ENCODE measurements around the gene HOXA3. TPM values are rescaled to one million over a fixed set of nuclear protein-coding genes. Genes with fewer than 3 reads are reported as not detected.

The HOXA3 gene
- not detected for polyA plus RNA-seq

GRCh38 chr7:27151931-27152815, at the start of gene HOXA3:
Gene HOXA3 (minus strand): TSS chr7:27152583. CDS start chr7:27110640, 41,943 bp downstream.
- H3K27me3 Mint-ChIP-seq = peaks cover 73% of the 10 kb centered on the region
- H3K27ac Mint-ChIP-seq = peak within 1 kb of the TSS; percentile 94 to 98 (median 94)
- peak within 1 kb of the TSS; percentile 74 to 93 (median 88) for H3K4me3 Mint-ChIP-seq
- peaks cover 0 to 8% (median 1%) of the 10 kb centered on the region in 3 donors for H3K9me3 Mint-ChIP-seq
- peaks cover 17 to 36% (median 23%) of the 10 kb centered on the region in 3 donors for H3K4me1 Mint-ChIP-seq
- no peaks in the 10 kb centered on the region for H3K36me3 Mint-ChIP-seq

- H3K36me3 Mint-ChIP-seq = no peaks in the 10 kb centered on the region
- peaks cover 8 to 36% (median 19%) of the 10 kb centered on the region in 3 donors for H3K4me1 Mint-ChIP-seq
- H3K27me3 Mint-ChIP-seq = peaks cover 82% of the 10 kb centered on the region
- peak overlapping the region; percentile 74 to 93 (median 84) for H3K4me3 Mint-ChIP-seq
- H3K9me3 Mint-ChIP-seq = peaks cover 0 to 5% (median 3%) of the 10 kb centered on the region in 3 donors
- H3K27ac Mint-ChIP-seq = peak overlapping the region; percentile 86 to 95 (median 90)
These were observed 49.2 kb upstream of the HOXA3 start for GRCh38 chr7:27201580-27202017.

- peaks cover 82% of the 10 kb centered on the region for H3K27me3 Mint-ChIP-seq
- H3K9me3 Mint-ChIP-seq = peaks cover 0 to 5% (median 2%) of the 10 kb centered on the region in 3 donors
- H3K4me1 Mint-ChIP-seq = peaks cover 12 to 39% (median 20%) of the 10 kb centered on the region in 3 donors
- H3K27ac Mint-ChIP-seq = peak overlapping the region; percentile 86 to 95 (median 90)
- H3K36me3 Mint-ChIP-seq = no peaks in the 10 kb centered on the region
- peak overlapping the region; percentile 74 to 93 (median 84) for H3K4me3 Mint-ChIP-seq
These were observed 48.6 kb upstream of the HOXA3 start for GRCh38 chr7:27200761-27201579.

GRCh38 chr7:27199849-27200760, 47.7 kb upstream of the HOXA3 start, which contains the start of gene HOXA13:
Gene HOXA13 (minus strand): TSS chr7:27200091. CDS start chr7:27200077, 14 bp downstream.
- Mint-ChIP-seq H3K9me3 (peaks cover 0 to 5% (median 0%) of the 10 kb centered on the region in 3 donors), H3K4me1 (peaks cover 12 to 36% (median 18%) of the 10 kb centered on the region in 3 donors), H3K4me3 (peak within 1 kb of the TSS; percentile 84 to 89 (median 86)), H3K27ac (peak within 1 kb of the TSS; percentile 86 to 95 (median 91)), H3K27me3 (peaks cover 79% of the 10 kb centered on the region), H3K36me3 (no peaks in the 10 kb centered on the region)

GRCh38 chr7:27198871-27199801, 46.8 kb upstream of the HOXA3 start:
- H3K27ac Mint-ChIP-seq = peak overlapping the region in 2 of 3 donors; percentile 91 to 95
- H3K4me3 Mint-ChIP-seq = peak overlapping the region in 2 of 4 donors; percentile 5 to 52

GRCh38 chr7:27198138-27198841, 45.9 kb upstream of the HOXA3 start:
- Mint-ChIP-seq H3K4me1 (peaks cover 12 to 29% (median 18%) of the 10 kb centered on the region in 3 donors), H3K27ac (peak overlapping the region; percentile 74 to 91 (median 85)), H3K9me3 (peaks cover 0 to 5% (median 0%) of the 10 kb centered on the region in 3 donors), H3K27me3 (peaks cover 79% of the 10 kb centered on the region), H3K4me3 (peak overlapping the region in 3 of 4 donors; percentile 52 to 72 (median 55)), H3K36me3 (no peaks in the 10 kb centered on the region)

More at GRCh38 chr7:27198871-27199801, 46.8 kb upstream of the HOXA3 start:
- Mint-ChIP-seq H3K36me3 (no peaks in the 10 kb centered on the region), H3K4me1 (peaks cover 12 to 34% (median 18%) of the 10 kb centered on the region in 3 donors), H3K9me3 (peaks cover 0 to 5% (median 0%) of the 10 kb centered on the region in 3 donors), H3K27me3 (peaks cover 80% of the 10 kb centered on the region)

- no peaks in the 10 kb centered on the region for H3K36me3 Mint-ChIP-seq
- peaks cover 0 to 5% (median 0%) of the 10 kb centered on the region in 3 donors for H3K9me3 Mint-ChIP-seq
- H3K4me1 Mint-ChIP-seq = peaks cover 13 to 25% (median 18%) of the 10 kb centered on the region in 3 donors
- H3K4me3 Mint-ChIP-seq = peak overlapping the region in 1 of 4 donors; percentile 52
- peak overlapping the region; percentile 59 to 91 (median 85) for H3K27ac Mint-ChIP-seq
- peaks cover 72% of the 10 kb centered on the region for H3K27me3 Mint-ChIP-seq
These were observed 45.0 kb upstream of the HOXA3 start for GRCh38 chr7:27197137-27198042.

GRCh38 chr7:27196287-27196767, 43.9 kb upstream of the HOXA3 start:
- H3K27me3 Mint-ChIP-seq = peaks cover 69% of the 10 kb centered on the region
- peak overlapping the region in 1 of 4 donors; percentile 70 for H3K4me3 Mint-ChIP-seq
- peaks cover 10 to 18% (median 13%) of the 10 kb centered on the region in 3 donors for H3K4me1 Mint-ChIP-seq
- H3K36me3 Mint-ChIP-seq = no peaks in the 10 kb centered on the region
- peaks cover 0 to 5% (median 0%) of the 10 kb centered on the region in 3 donors for H3K9me3 Mint-ChIP-seq
- H3K27ac Mint-ChIP-seq = peak overlapping the region in 2 of 3 donors; percentile 84 to 88

GRCh38 chr7:27194686-27195379, 42.5 kb upstream of the HOXA3 start:
- Mint-ChIP-seq H3K27me3 (peaks cover 70% of the 10 kb centered on the region), H3K9me3 (peaks cover 0 to 5% (median 0%) of the 10 kb centered on the region in 3 donors), H3K36me3 (no peaks in the 10 kb centered on the region), H3K27ac (peak overlapping the region; percentile 63 to 97 (median 77)), H3K4me3 (peak overlapping the region in 1 of 4 donors; percentile 59), H3K4me1 (peaks cover 4 to 17% (median 9%) of the 10 kb centered on the region in 3 donors)

- H3K27me3 Mint-ChIP-seq = peaks cover 74% of the 10 kb centered on the region
- H3K9me3 Mint-ChIP-seq = peaks cover 0 to 5% (median 0%) of the 10 kb centered on the region in 3 donors
- peak overlapping the region; percentile 46 to 97 (median 82) for H3K27ac Mint-ChIP-seq
- H3K36me3 Mint-ChIP-seq = no peaks in the 10 kb centered on the region
- H3K4me1 Mint-ChIP-seq = peaks cover 4 to 19% (median 12%) of the 10 kb centered on the region in 3 donors
- H3K4me3 Mint-ChIP-seq = peak overlapping the region in 2 of 4 donors; percentile 45 to 59
These were observed 41.6 kb upstream of the HOXA3 start for GRCh38 chr7:27194002-27194352.
